Transverse colon (tissue), 4 donors: ENCODE results near the gene GOSR1. TPM values are rescaled to one million over a fixed set of nuclear protein-coding genes. Genes with fewer than 3 reads are reported as not detected.

Experiments used
- DNase-seq: peaks from one replicate; pipeline ENCODE4 v3.0.0-alpha.2; 2019
- H3K27ac ChIP-seq, 4 donors: fragments of 200-600 bp; sonication (generic); 2 replicates each; pipeline ENCODE4 v1.5.1; 2016 to 2018; ENCODE audit warnings: inconsistent platforms in 4 of 4
- H3K27me3 ChIP-seq: fragments of 200-600 bp; sonication (generic); 2 replicates; pipeline ENCODE4 v1.5.1; 2017; ENCODE audit warnings: inconsistent platforms
- H3K36me3 ChIP-seq, 4 donors: fragments of 200-600 bp; sonication (generic); 2 replicates each; pipeline ENCODE4 v1.5.1; 2017 to 2019; ENCODE audit warnings: inconsistent platforms in 4 of 4
- H3K4me1 ChIP-seq, 4 donors: fragments of 200-600 bp; sonication (generic); 2 replicates each; pipeline ENCODE4 v1.5.1; 2017 to 2020; ENCODE audit warnings: inconsistent platforms in 4 of 4
- H3K4me3 ChIP-seq, 4 donors: fragments of 200-600 bp; sonication (generic); 1 replicate in 1 of 4; 2 replicates in 3 of 4; pipeline versions ENCODE4 v1.5.1 to v1.6.1; 2017 to 2019; ENCODE audit warnings: inconsistent platforms in 4 of 4
- H3K9me3 ChIP-seq, 2 donors: fragments of 200-600 bp; sonication (generic); 2 replicates each; pipeline ENCODE4 v1.5.1; 2017 to 2019; ENCODE audit warnings: inconsistent platforms in 2 of 2
- CTCF ChIP-seq, 5 experiments: fragments of 200-600 bp in 3 of 5; fragments of 450-650 bp in 2 of 5; sonication (generic) in 3 of 5; IDR thresholded peaks; 1 replicate in 2 of 5; 2 replicates in 3 of 5; pipeline ENCODE4 v1.5.1; 2016 to 2017; ENCODE audit warnings: antibody characterized with exemption in 5 of 5, inconsistent platforms in 3 of 5, mild to moderate bottlenecking in 2 of 5, moderate library complexity in 1 of 5
- EP300 ChIP-seq: sonication (generic); formaldehyde crosslinking; IDR thresholded peaks from one replicate; pipeline ENCODE4 v1.6.1; 2017; ENCODE audit warnings: antibody characterized with exemption, low read depth
- POLR2A ChIP-seq: fragments of 450-650 bp; IDR thresholded peaks from one replicate; pipeline ENCODE4 v1.6.1; 2016; ENCODE audit warnings: antibody characterized with exemption, mild to moderate bottlenecking, moderate library complexity
- POLR2AphosphoS5 ChIP-seq, 3 donors: sonication (generic); formaldehyde crosslinking; IDR thresholded peaks; one replicate each; pipeline ENCODE4 v1.6.1; 2016; ENCODE audit warnings: antibody characterized with exemption in 3 of 3
- WGBS, 2 donors: methylation state at CpG; one replicate each; pipeline ENCODE4 v1.1.5; 2018; ENCODE audit warnings: low coverage in 1 of 2; 5-methylcytosine and 5-hydroxymethylcytosine counted together
- in situ Hi-C, 4 donors: fragments of 200-750 bp; cut with MboI; loops; one replicate each; pipeline versions ENCODE4 v1.15.0 to v1.15.1; 2017; ENCODE audit warnings: low sequenced_read_pairs in 3 of 4, low pct_ligation_motif_present in 1 of 4, low pct_unique_long_range_greater_than_20kb in 1 of 4
- intact Hi-C: fragments of 100-400 bp; cut with DNase I; formaldehyde crosslinking; loops from one replicate; pipeline ENCODE4 v1.15.1; 2023; ENCODE audit warnings: low total_unique reads
- total RNA-seq, 4 donors: library from RNA; depleted of rRNA; stranded (reverse); fragments of >200 nt; gene quantifications; one replicate each; pipeline ENCODE4 v1.1.0, GENCODE V29; 2016

GOSR1 gene
- total RNA-seq, 4 donors from 2014 or later = 27.3 to 56.1 (median 42.1) TPM

- TF ChIP-seq EP300 (no peak), CTCF (IDR thresholded peaks at IDR 0.05) (no peak), POLR2A (no peak), POLR2AphosphoS5 (IDR thresholded peaks at IDR 0.05) (no peak)
- in situ Hi-C loops = no loop called here
- Histone ChIP-seq H3K4me1 (no peaks in the 10 kb centered on the region), H3K27me3 (no peaks in the 10 kb centered on the region), H3K9me3 (no peaks in the 10 kb centered on the region), H3K36me3 (peaks cover 0 to 22% (median 11%) of the 10 kb centered on the region in 4 donors), H3K4me3 (no peak overlapping the region), H3K27ac (no peak overlapping the region)
- intact Hi-C loops = no loop called here
- DNase-seq = no peak
- WGBS, 2 donors = 90 to 91% methylated on average over 2 to 6 of the region's 6 CpGs
Measured at GRCh38 chr17:30505868-30506417, 28.7 kb downstream of the GOSR1 start.

GRCh38 chr17:30506481-30506880 is 29.3 kb downstream of the GOSR1 start:
- peaks cover 0 to 22% (median 11%) of the 10 kb centered on the region in 4 donors for H3K36me3 ChIP-seq
- no peak overlapping the region for H3K27ac ChIP-seq
- no peak overlapping the region for H3K4me3 ChIP-seq
- no peaks in the 10 kb centered on the region for H3K27me3 ChIP-seq
- H3K9me3 ChIP-seq = no peaks in the 10 kb centered on the region
- no peak for DNase-seq
- TF ChIP-seq CTCF (IDR thresholded peaks at IDR 0.05) (no peak), EP300 (no peak), POLR2AphosphoS5 (IDR thresholded peaks at IDR 0.05) (no peak), POLR2A (no peak)
- WGBS, 2 donors = 78 to 97% methylated on average over 1 of the region's 1 CpG
- in situ Hi-C loops (no loop called here), intact Hi-C loops (no loop called here)
- H3K4me1 ChIP-seq = no peaks in the 10 kb centered on the region

GRCh38 chr17:30513346-30513745 is 36.1 kb downstream of the GOSR1 start:
- 100% methylated on average over 1 of the region's 1 CpG for WGBS, 2 donors
- Histone ChIP-seq H3K36me3 (peaks cover 0 to 19% (median 3%) of the 10 kb centered on the region in 4 donors), H3K27ac (no peak overlapping the region), H3K4me1 (no peaks in the 10 kb centered on the region), H3K4me3 (no peak overlapping the region), H3K27me3 (no peaks in the 10 kb centered on the region), H3K9me3 (no peaks in the 10 kb centered on the region)
- TF ChIP-seq CTCF (IDR thresholded peaks at IDR 0.05) (no peak), EP300 (no peak), POLR2AphosphoS5 (IDR thresholded peaks at IDR 0.05) (no peak), POLR2A (no peak)
- in situ Hi-C loops (no loop called here), intact Hi-C loops (no loop called here)
- DNase-seq = no peak

GRCh38 chr17:30514895-30515596 is 37.8 kb downstream of the GOSR1 start:
- Histone ChIP-seq H3K27me3 (no peaks in the 10 kb centered on the region), H3K36me3 (peaks cover 0 to 19% (median 3%) of the 10 kb centered on the region in 4 donors), H3K27ac (no peak overlapping the region), H3K4me1 (peaks cover 0 to under 1% (median 0%) of the 10 kb centered on the region in 4 donors), H3K9me3 (no peaks in the 10 kb centered on the region), H3K4me3 (no peak overlapping the region)
- TF ChIP-seq CTCF (IDR thresholded peaks at IDR 0.05) = no peak
- TF ChIP-seq POLR2AphosphoS5 (IDR thresholded peaks at IDR 0.05) = no peak
- TF ChIP-seq EP300 = no peak
- no peak for TF ChIP-seq POLR2A
- intact Hi-C loops = no loop called here
- no peak for DNase-seq
- in situ Hi-C loops = no loop called here
- 98% methylated on average over 3 of the region's 3 CpGs; no CpG with 5 or more reads in 1 of the 2 donors for WGBS, 2 donors
